ENCODE measurements around the gene LSR.

LSR gene

DNA sequence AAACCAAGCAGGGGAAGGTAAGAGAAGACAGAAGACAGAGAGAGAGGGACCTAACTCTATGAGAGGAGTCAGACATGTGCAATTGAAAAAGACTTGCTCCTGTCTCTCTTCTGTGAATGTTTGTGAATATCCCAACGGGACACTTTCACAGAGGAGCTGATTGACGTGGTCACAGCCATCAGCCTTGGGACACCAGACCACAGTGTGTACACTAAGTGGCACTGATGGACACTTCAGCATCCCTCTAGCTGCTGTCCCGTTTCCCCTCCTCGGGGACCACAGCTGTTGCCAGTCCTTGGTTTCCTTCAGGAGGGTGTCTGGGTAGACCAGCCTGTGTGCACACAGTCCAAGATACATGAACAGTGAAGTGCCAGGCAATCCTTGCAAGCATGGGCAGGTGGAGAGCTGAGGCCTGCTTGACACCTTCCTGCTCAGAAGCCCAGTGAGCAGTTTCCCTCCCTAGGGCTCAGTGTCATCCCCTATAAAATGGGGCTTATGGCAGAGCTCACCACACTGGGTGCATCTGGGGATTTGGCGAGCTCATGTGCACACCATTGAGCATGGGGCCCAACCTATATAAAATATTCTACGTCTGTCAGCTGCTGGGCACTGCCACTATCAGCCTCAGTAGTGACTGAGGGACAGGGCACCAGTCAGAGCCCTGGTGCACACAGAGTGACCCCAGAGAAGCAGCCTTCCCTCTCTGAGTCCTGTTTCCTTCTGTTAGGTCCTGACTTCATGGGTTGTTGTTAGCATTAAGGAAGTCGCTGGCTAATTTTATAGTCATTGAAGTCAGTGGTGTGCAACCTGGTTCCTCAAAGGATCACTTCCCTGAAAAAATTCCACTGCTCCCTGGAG, 15.7 kb downstream of the LSR start:
- H3K4me1 ChIP-seq (ENCODE audit: control insufficient read depth, insufficient read depth, low read length) = peaks cover 17% of the 10 kb centered on the region
- TF ChIP-seq ZNF10 (tag by site-specific recombination; IDR thresholded peaks at IDR 0.05) (peak; percentile 62; the same call in 1 of the 2 replicates), MZF1 (tag by site-specific recombination; IDR thresholded peaks at IDR 0.05; ENCODE audit: borderline replicate concordance) (peak; percentile 41), ZBTB17 (tag by site-specific recombination; IDR thresholded peaks at IDR 0.05) (peak; percentile 91), ZNF146 (tag by site-specific recombination; IDR thresholded peaks at IDR 0.05) (no peak), ZNF747 (tag by site-specific recombination; IDR thresholded peaks at IDR 0.05) (no peak), ZNF221 (tag by site-specific recombination; IDR thresholded peaks at IDR 0.05; ENCODE audit: borderline replicate concordance) (no peak), ZNF585B (tag by site-specific recombination; IDR thresholded peaks at IDR 0.05) (no peak), ZNF596 (tag by site-specific recombination; IDR thresholded peaks at IDR 0.05) (no peak), MEIS1 (CRISPR knock-in tag; IDR thresholded peaks at IDR 0.05; ENCODE audit: borderline replicate concordance) (no peak), ZNF366 (tag by site-specific recombination; conservative IDR thresholded peaks at IDR 0.05) (0 out of 2 replicates have a peak, but pooled peaks have one; percentile 29), PRDM1 (tag by site-specific recombination; IDR thresholded peaks at IDR 0.05) (peak; percentile 48)
- TF ChIP-seq, protein P1, sequence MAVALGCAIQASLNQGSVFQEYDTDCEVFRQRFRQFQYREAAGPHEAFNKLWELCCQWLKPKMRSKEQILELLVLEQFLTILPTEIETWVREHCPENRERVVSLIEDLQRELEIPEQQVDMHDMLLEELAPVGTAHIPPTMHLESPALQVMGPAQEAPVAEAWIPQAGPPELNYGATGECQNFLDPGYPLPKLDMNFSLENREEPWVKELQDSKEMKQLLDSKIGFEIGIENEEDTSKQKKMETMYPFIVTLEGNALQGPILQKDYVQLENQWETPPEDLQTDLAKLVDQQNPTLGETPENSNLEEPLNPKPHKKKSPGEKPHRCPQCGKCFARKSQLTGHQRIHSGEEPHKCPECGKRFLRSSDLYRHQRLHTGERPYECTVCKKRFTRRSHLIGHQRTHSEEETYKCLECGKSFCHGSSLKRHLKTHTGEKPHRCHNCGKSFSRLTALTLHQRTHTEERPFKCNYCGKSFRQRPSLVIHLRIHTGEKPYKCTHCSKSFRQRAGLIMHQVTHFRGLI (tag by site-specific recombination; IDR thresholded peaks at IDR 0.05) = peak; percentile 91
- TF ChIP-seq, protein P2, sequence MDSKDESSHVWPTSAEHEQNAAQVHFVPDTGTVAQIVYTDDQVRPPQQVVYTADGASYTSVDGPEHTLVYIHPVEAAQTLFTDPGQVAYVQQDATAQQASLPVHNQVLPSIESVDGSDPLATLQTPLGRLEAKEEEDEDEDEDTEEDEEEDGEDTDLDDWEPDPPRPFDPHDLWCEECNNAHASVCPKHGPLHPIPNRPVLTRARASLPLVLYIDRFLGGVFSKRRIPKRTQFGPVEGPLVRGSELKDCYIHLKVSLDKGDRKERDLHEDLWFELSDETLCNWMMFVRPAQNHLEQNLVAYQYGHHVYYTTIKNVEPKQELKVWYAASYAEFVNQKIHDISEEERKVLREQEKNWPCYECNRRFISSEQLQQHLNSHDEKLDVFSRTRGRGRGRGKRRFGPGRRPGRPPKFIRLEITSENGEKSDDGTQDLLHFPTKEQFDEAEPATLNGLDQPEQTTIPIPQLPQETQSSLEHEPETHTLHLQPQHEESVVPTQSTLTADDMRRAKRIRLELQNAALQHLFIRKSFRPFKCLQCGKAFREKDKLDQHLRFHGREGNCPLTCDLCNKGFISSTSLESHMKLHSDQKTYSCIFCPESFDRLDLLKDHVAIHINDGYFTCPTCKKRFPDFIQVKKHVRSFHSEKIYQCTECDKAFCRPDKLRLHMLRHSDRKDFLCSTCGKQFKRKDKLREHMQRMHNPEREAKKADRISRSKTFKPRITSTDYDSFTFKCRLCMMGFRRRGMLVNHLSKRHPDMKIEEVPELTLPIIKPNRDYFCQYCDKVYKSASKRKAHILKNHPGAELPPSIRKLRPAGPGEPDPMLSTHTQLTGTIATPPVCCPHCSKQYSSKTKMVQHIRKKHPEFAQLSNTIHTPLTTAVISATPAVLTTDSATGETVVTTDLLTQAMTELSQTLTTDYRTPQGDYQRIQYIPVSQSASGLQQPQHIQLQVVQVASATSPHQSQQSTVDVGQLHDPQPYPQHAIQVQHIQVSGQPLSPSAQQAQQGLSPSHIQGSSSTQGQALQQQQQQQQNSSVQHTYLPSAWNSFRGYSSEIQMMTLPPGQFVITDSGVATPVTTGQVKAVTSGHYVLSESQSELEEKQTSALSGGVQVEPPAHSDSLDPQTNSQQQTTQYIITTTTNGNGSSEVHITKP (tag by site-specific recombination; IDR thresholded peaks at IDR 0.05) = peak; percentile 10; the same call in 1 of the 2 replicates
- TF ChIP-seq, protein P3, sequence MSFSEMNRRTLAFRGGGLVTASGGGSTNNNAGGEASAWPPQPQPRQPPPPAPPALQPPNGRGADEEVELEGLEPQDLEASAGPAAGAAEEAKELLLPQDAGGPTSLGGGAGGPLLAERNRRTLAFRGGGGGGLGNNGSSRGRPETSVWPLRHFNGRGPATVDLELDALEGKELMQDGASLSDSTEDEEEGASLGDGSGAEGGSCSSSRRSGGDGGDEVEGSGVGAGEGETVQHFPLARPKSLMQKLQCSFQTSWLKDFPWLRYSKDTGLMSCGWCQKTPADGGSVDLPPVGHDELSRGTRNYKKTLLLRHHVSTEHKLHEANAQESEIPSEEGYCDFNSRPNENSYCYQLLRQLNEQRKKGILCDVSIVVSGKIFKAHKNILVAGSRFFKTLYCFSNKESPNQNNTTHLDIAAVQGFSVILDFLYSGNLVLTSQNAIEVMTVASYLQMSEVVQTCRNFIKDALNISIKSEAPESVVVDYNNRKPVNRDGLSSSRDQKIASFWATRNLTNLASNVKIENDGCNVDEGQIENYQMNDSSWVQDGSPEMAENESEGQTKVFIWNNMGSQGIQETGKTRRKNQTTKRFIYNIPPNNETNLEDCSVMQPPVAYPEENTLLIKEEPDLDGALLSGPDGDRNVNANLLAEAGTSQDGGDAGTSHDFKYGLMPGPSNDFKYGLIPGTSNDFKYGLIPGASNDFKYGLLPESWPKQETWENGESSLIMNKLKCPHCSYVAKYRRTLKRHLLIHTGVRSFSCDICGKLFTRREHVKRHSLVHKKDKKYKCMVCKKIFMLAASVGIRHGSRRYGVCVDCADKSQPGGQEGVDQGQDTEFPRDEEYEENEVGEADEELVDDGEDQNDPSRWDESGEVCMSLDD (tag by site-specific recombination; IDR thresholded peaks at IDR 0.05) = no peak
- TF ChIP-seq, protein P4, sequence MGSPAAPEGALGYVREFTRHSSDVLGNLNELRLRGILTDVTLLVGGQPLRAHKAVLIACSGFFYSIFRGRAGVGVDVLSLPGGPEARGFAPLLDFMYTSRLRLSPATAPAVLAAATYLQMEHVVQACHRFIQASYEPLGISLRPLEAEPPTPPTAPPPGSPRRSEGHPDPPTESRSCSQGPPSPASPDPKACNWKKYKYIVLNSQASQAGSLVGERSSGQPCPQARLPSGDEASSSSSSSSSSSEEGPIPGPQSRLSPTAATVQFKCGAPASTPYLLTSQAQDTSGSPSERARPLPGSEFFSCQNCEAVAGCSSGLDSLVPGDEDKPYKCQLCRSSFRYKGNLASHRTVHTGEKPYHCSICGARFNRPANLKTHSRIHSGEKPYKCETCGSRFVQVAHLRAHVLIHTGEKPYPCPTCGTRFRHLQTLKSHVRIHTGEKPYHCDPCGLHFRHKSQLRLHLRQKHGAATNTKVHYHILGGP (tag by site-specific recombination; IDR thresholded peaks at IDR 0.05) = no peak
- no peak overlapping the region for H3K4me3 ChIP-seq (ENCODE audit: low read depth, low read length)
- peak overlapping the region; percentile 100; the same call in 1 of the 2 replicates for H3K27ac ChIP-seq (ENCODE audit: extremely low read depth, low read depth, low read length)
- ChIA-PET CTCF (interaction anchor here (0.6 to 3.4 kb wide), 11 partner anchors 8 to 245 kb away, joined by 3 to 28 read pairs (median 4); partner anchors contain the start of gene FXYD7), POLR2A (interaction anchor here (0.5 to 5.2 kb wide), 14 partner anchors 9 to 606 kb away, joined by 3 to 35 read pairs (median 5); partner anchors contain the start of genes FXYD7 and LIN37)
- no peaks in the 10 kb centered on the region for H3K9me3 ChIP-seq (ENCODE audit: control insufficient read depth, insufficient read depth, low read depth, low read length)
- peaks cover 44 to 54% of the 10 kb centered on the region in 2 experiments for H3K36me3 ChIP-seq (ENCODE audit: control insufficient read depth in 2 of 2, insufficient read depth in 1 of 2, low read length in 2 of 2)
